HepG2 (cell line): Measurements from ENCODE around the gene DST. TPM values are rescaled to one million over a fixed set of nuclear protein-coding genes. Genes with fewer than 3 reads are reported as not detected.

Source experiments
- ATAC-seq: fragments of 200-7000 bp; cut with Tn5 transposase; 3 replicates; pipeline ENCODE4 v1.9.1; 2020; ENCODE audit warnings: mild to moderate bottlenecking, moderate library complexity
- BruUV-seq: library from RNA; stranded (reverse); fragments of 400-500 nt; replicated peaks from 2 replicates; lab custom pipeline; 2021; lab: Mats Ljungman, UMichigan
- CTCF ChIA-PET: fragments of 300-600 bp; formaldehyde crosslinking; extraction: SDS; loops from one replicate; lab custom pipeline; 2021; ENCODE audit warnings: low total read pairs, inconsistent platforms, low intra/inter-chr PET ratio; lab: Yijun Ruan, JAX
- POLR2A ChIA-PET: fragments of 350-600 bp; sonication (Branson Sonifier 250); formaldehyde crosslinking; loops from one replicate; lab custom pipeline; 2020; ENCODE audit warnings: antibody characterized with exemption, inconsistent platforms; lab: Yijun Ruan, JAX
- DNase-seq: peaks from one replicate; pipeline ENCODE4 v3.0.0-alpha.2; 2015; ENCODE audit warnings: low spot score
- FAIRE-seq: peaks from 3 replicates; lab custom pipeline; 2011; peaks lifted over from hg19 to GRCh38; lab: Jason Lieb, UNC
- H2AFZ ChIP-seq: one replicate; pipeline ENCODE4 v1.6.1; 2011; ENCODE audit warnings: low read length, inconsistent platforms
- H3K27ac ChIP-seq: fragments of 300-600 bp; 3 replicates; pipeline ENCODE4 v1.8.0; 2011; ENCODE audit warnings: mixed run types, mild to moderate bottlenecking, mixed read lengths, low read length, inconsistent platforms; ENCODE audit not compliant: insufficient read depth; ENCODE audit errors: extremely low read length
- H3K27me3 ChIP-seq, 2 experiments: fragments of 200-600 bp in 1 of 2; 2 replicates in 1 of 2; 3 replicates in 1 of 2; pipeline versions ENCODE4 v1.6.0 to v1.8.0; 2011; ENCODE audit warnings: low read length in 2 of 2, mild to moderate bottlenecking in 2 of 2, moderate library complexity in 2 of 2, inconsistent platforms in 1 of 2; ENCODE audit not compliant: insufficient read depth in 2 of 2, control insufficient read depth in 1 of 2
- H3K36me3 ChIP-seq, 2 experiments: fragments of 200-600 bp in 1 of 2; replicated peaks in 1 of 2; 2 replicates in 1 of 2; 3 replicates in 1 of 2; pipeline versions ENCODE4 v1.5.1 to v1.8.0; 2011; ENCODE audit warnings: low read length in 2 of 2, inconsistent platforms in 1 of 2; ENCODE audit not compliant: insufficient read depth in 2 of 2, control insufficient read depth in 1 of 2
- H3K4me1 ChIP-seq: 2 replicates; pipeline ENCODE4 v1.5.1; 2012; ENCODE audit warnings: low read length, inconsistent platforms; ENCODE audit not compliant: insufficient read depth
- H3K4me2 ChIP-seq: 2 replicates; pipeline ENCODE4 v1.6.0; 2011; ENCODE audit warnings: low read depth, low read length, inconsistent platforms
- H3K4me3 ChIP-seq, 3 experiments: fragments of 200-600 bp in 1 of 3; sonication (generic), shearing (Covaris generic) in 1 of 3; replicated peaks in 1 of 3; 2 replicates each; pipeline ENCODE4 v1.5.1; 2011 to 2016; ENCODE audit warnings: low read length in 3 of 3, inconsistent platforms in 2 of 3, low read depth in 2 of 3, mild to moderate bottlenecking in 2 of 3, control low read depth in 1 of 3, mixed read lengths in 1 of 3; ENCODE audit not compliant: insufficient read depth in 1 of 3
- H3K79me2 ChIP-seq: one replicate; pipeline ENCODE4 v1.6.1; 2011; ENCODE audit warnings: low read length, inconsistent platforms; ENCODE audit not compliant: insufficient read depth
- H3K9ac ChIP-seq: 2 replicates; pipeline ENCODE4 v1.6.0; 2011; ENCODE audit warnings: mild to moderate bottlenecking, low read depth, low read length, inconsistent platforms; ENCODE audit not compliant: insufficient read depth
- H3K9me3 ChIP-seq: 2 replicates; pipeline ENCODE4 v1.5.1; 2012; ENCODE audit warnings: mild to moderate bottlenecking, low read length
- H4K20me1 ChIP-seq: 2 replicates; pipeline ENCODE4 v1.6.0; 2011; ENCODE audit warnings: inconsistent platforms, mild to moderate bottlenecking, low read length, moderate library complexity; ENCODE audit not compliant: insufficient read depth
- ARID3A ChIP-seq: IDR thresholded peaks from 2 replicates; pipeline ENCODE4 v1.6.1; 2012; ENCODE audit warnings: low read depth, low read length, improper control_type of control experiment
- ELF3 ChIP-seq: IDR thresholded peaks from 2 replicates; pipeline ENCODE4 v1.6.1; 2016; ENCODE audit warnings: missing genetic modification reagents, missing compliant biosample characterization
- FOXJ3 ChIP-seq: sonication (generic); formaldehyde crosslinking; IDR thresholded peaks from 2 replicates; pipeline ENCODE4 v1.4.0; 2020; ENCODE audit warnings: missing genetic modification reagents, mild to moderate bottlenecking, borderline replicate concordance
- HMG20A ChIP-seq: IDR thresholded peaks from 2 replicates; pipeline ENCODE4 v1.6.1; 2016; ENCODE audit warnings: borderline replicate concordance
- KAT8 ChIP-seq: IDR thresholded peaks from 2 replicates; pipeline ENCODE4 v1.6.1; 2016; ENCODE audit warnings: missing genetic modification reagents, missing compliant biosample characterization
- KLF16 ChIP-seq, 2 experiments: sonication (generic) in 1 of 2; formaldehyde crosslinking in 1 of 2; IDR thresholded peaks; 2 replicates each; pipeline versions ENCODE4 v1.6.1 to v1.8.0; 2016 to 2023; ENCODE audit warnings: missing genetic modification reagents in 2 of 2, missing compliant biosample characterization in 1 of 2
- MED1 ChIP-seq: sonication (generic); formaldehyde crosslinking; IDR thresholded peaks from 2 replicates; pipeline ENCODE4 v1.4.0; 2020; ENCODE audit warnings: missing genetic modification reagents
- MED8 ChIP-seq: sonication (generic); formaldehyde crosslinking; IDR thresholded peaks from 2 replicates; pipeline ENCODE4 v1.8.1; 2023; ENCODE audit warnings: mild to moderate bottlenecking, missing genetic modification reagents; ENCODE audit not compliant: insufficient replicate concordance
- MTERF4 ChIP-seq: sonication (generic); formaldehyde crosslinking; IDR thresholded peaks from 2 replicates; pipeline ENCODE4 v1.8.0; 2023; ENCODE audit warnings: mild to moderate bottlenecking, missing genetic modification reagents
- SALL2 ChIP-seq: sonication (generic); formaldehyde crosslinking; IDR thresholded peaks from 2 replicates; pipeline ENCODE4 v1.8.1; 2023; ENCODE audit warnings: mild to moderate bottlenecking, missing genetic modification reagents, inconsistent platforms
- SAP130 ChIP-seq: IDR thresholded peaks from 2 replicates; pipeline ENCODE4 v1.6.1; 2016; ENCODE audit warnings: low read depth
- TBL1XR1 ChIP-seq: fragments of 150-350 bp; IDR thresholded peaks from 2 replicates; pipeline ENCODE4 v1.6.1; 2014; ENCODE audit warnings: borderline replicate concordance, low read length; ENCODE audit not compliant: partially characterized antibody
- TCF7 ChIP-seq: sonication (generic); IDR thresholded peaks from 2 replicates; pipeline ENCODE4 v1.6.1; 2016; ENCODE audit warnings: antibody characterized with exemption, low read depth
- ZMYM4 ChIP-seq: sonication (generic); formaldehyde crosslinking; IDR thresholded peaks from 2 replicates; pipeline ENCODE4 v1.8.1; 2023; ENCODE audit warnings: mild to moderate bottlenecking, missing genetic modification reagents
- ZNF503 ChIP-seq: sonication (generic); formaldehyde crosslinking; IDR thresholded peaks from 2 replicates; pipeline ENCODE4 v1.4.0; 2020; ENCODE audit warnings: missing genetic modification reagents
- ZSCAN9 ChIP-seq: IDR thresholded peaks from 2 replicates; pipeline ENCODE4 v1.6.1; 2016; ENCODE audit warnings: borderline replicate concordance
- WGBS: methylation state at CpG from one replicate; pipeline ENCODE4 v1.1.6; 2017; ENCODE audit warnings: low lambda C conversion rate; 5-methylcytosine and 5-hydroxymethylcytosine counted together
- in situ Hi-C: cut with HindIII; loops from 2 replicates; pipeline ENCODE4 v1.10.0; 2017; ENCODE audit warnings: low pct_unique_long_range_greater_than_20kb; ENCODE audit not compliant: extremely low pct_ligation_motif_present
- intact Hi-C: fragments of 100-400 bp; cut with micrococcal nuclease; formaldehyde crosslinking; loops from one replicate; pipeline ENCODE4 v1.10.0; 2022; ENCODE audit not compliant: unreplicated experiment
- polyA plus RNA-seq, 8 experiments: library from polyadenylated mRNA; depleted of rRNA in 3 of 8; stranded (reverse) in 7 of 8; unstranded in 1 of 8; fragments of >200 nt; fragmentation: Illumina TruSeq in 4 of 8; extraction: Trizol in 4 of 8; gene quantifications; 2 replicates each; pipeline versions ENCODE4 v1.2.1 to v1.2.3, GENCODE V29; 2011 to 2016; ENCODE audit warnings: low read depth in 4 of 8, missing spikeins in 1 of 8, mixed read lengths in 1 of 8; ENCODE audit not compliant: insufficient read depth in 1 of 8
- total RNA-seq, 5 experiments: library from RNA; depleted of rRNA; stranded (reverse); fragments of >200 nt; fragmentation: Illumina TruSeq; extraction: Trizol; gene quantifications; 2 replicates each; pipeline ENCODE4 v1.2.3, GENCODE V29; 2016; ENCODE audit warnings: low read depth in 1 of 5

The DST gene
- total and polyA plus RNA-seq, 2 of the 13 experiments (the other 11 are each of a cell fraction or from before 2014, with no cell fraction given): 64.4 to 89.0 TPM

GRCh38 chr6:56685102-56685733 lies 42.5 kb upstream of the DST start:
- Histone ChIP-seq H3K36me3 (peaks cover 0 to 2% of the 10 kb centered on the region in 2 experiments; a peak in 1 of 5 replicates), H3K4me3 (no peak overlapping the region), H3K27me3 (no peaks in the 10 kb centered on the region), H3K4me1 (peaks cover 83% of the 10 kb centered on the region), H3K27ac (peak overlapping the region; percentile 45), H3K9me3 (no peaks in the 10 kb centered on the region), H4K20me1 (no peaks in the 10 kb centered on the region), H3K9ac (no peak overlapping the region), H3K79me2 (peaks cover 16% of the 10 kb centered on the region), H2AFZ (no peak overlapping the region), H3K4me2 (peak overlapping the region; percentile 66)
- intact Hi-C loops (no loop called here), in situ Hi-C loops (no loop called here)
- peak; percentile 31 for ATAC-seq
- peak; percentile 39 for DNase-seq
- POLR2A ChIA-PET: interaction anchor here (0.6 to 2.5 kb wide), 8 partner anchors 8 to 286 kb away, joined by 3 to 42 read pairs (median 5); partner anchors contain the start of gene DST
- no TSS peak for BruUV-seq
- FAIRE-seq: peak; percentile 21
- CTCF ChIA-PET: no interaction called here
- WGBS: 58% methylated on average over 8 of the region's 8 CpGs
- no peak for TF ChIP-seq MTERF4 (CRISPR knock-in tag)
- peak; percentile 66 for TF ChIP-seq ELF3 (CRISPR knock-in tag)
- TF ChIP-seq HMG20A (CRISPR knock-in tag): peak; percentile 81
- 0 out of 2 replicates have a peak, but pooled peaks have one; percentile 11 for TF ChIP-seq ARID3A
- TF ChIP-seq KLF16 (CRISPR knock-in tag; IDR thresholded peaks at IDR 0.05): 0 out of 4 replicates have a peak, but pooled peaks of 1 of the 2 experiments have one; percentile 51
- peak; percentile 76 for TF ChIP-seq TCF7
- TF ChIP-seq SALL2 (CRISPR knock-in tag): 0 out of 2 replicates have a peak, but pooled peaks have one; percentile 27
- TF ChIP-seq ZNF503: peak; percentile 56; the same call in 1 of the 2 replicates
- 0 out of 2 replicates have a peak, but pooled peaks have one; percentile 33 for TF ChIP-seq FOXJ3 (CRISPR knock-in tag)
- TF ChIP-seq MED1 (CRISPR knock-in tag): peak; percentile 64
- peak; percentile 25; the same call in 1 of the 2 replicates for TF ChIP-seq ZMYM4
- TF ChIP-seq TBL1XR1: peak; percentile 73
- TF ChIP-seq MED8 (CRISPR knock-in tag): peak; percentile 27
- 0 out of 2 replicates have a peak, but pooled peaks have one; percentile 51 for TF ChIP-seq ZSCAN9 (CRISPR knock-in tag)
- 0 out of 2 replicates have a peak, but pooled peaks have one; percentile 22 for TF ChIP-seq KAT8 (CRISPR knock-in tag)
- peak; percentile 76 for TF ChIP-seq SAP130
